Measurements from ENCODE around the gene CNOT6.

- no peak for TF ChIP-seq CTCF (conservative IDR thresholded peaks at IDR 0.05 in 1 of 2, IDR thresholded peaks at IDR 0.05 in 1 of 2; ENCODE audit: extremely low read depth in 1 of 2, insufficient read depth in 1 of 2, low read depth in 1 of 2, low read length in 2 of 2)
- no peak for TF ChIP-seq EZH2 (IDR thresholded peaks at IDR 0.05; ENCODE audit: borderline replicate concordance, low read length)
Observed at GRCh38 chr5:180627386-180628120, 133.4 kb downstream of the CNOT6 start.

Data from mammary epithelial cell (primary cell).